ENCODE results near the gene DOCK9. TPM values are rescaled to one million over a fixed set of nuclear protein-coding genes. Genes with fewer than 3 reads are reported as not detected.

DOCK9 gene
- total RNA-seq, 1 experiment from 2014 or later: 30.5 TPM

- Histone ChIP-seq H3K27me3 (ENCODE audit: control insufficient read depth, insufficient read depth, low read length) (no peaks in the 10 kb centered on the region), H3K36me3 (ENCODE audit: control insufficient read depth, insufficient read depth, low read length) (no peaks in the 10 kb centered on the region), H3K4me1 (ENCODE audit: control insufficient read depth, insufficient read depth, low read length) (no peaks in the 10 kb centered on the region), H3K27ac (ENCODE audit: low read length) (no peak overlapping the region), H3K9me3 (ENCODE audit: control insufficient read depth, insufficient read depth, low read depth, low read length) (no peaks in the 10 kb centered on the region), H3K4me3 (ENCODE audit: low read depth in 2 of 2, low read length in 2 of 2) (no peak overlapping the region)
- in situ Hi-C loops (cut with HindIII; ENCODE audit: low pct_unique_long_range_greater_than_20kb, low sequenced_read_pairs) (no loop called here), intact Hi-C loops (cut with micrococcal nuclease; ENCODE audit: unreplicated experiment) (no loop called here)
- no TSS peak for BruUV-seq (replicated peaks)
- TF ChIP-seq POLR2AphosphoS5 (IDR thresholded peaks at IDR 0.05; ENCODE audit: low read depth, low read length) (no peak), SIN3A (IDR thresholded peaks at IDR 0.05; ENCODE audit: borderline replicate concordance, insufficient read depth, low read depth, low read length) (no peak), TCF7L2 (IDR thresholded peaks at IDR 0.05; ENCODE audit: low read depth, low read length) (no peak), REST (IDR thresholded peaks at IDR 0.05; ENCODE audit: insufficient read depth in 1 of 2, low read depth in 2 of 2, low read length in 1 of 2) (no peak), CTCF (IDR thresholded peaks at IDR 0.05) (no peak)
- ChIA-PET CTCF (no interaction called here), POLR2A (no interaction called here)
- no peak for ATAC-seq
- no peak for DNase-seq (ENCODE audit: low read depth, low spot score)
Measured at GRCh38 chr13:98801626-98802418, 176.0 kb downstream of the DOCK9 start.

- ChIA-PET POLR2A (no interaction called here), CTCF (no interaction called here)
- H3K4me1 ChIP-seq (ENCODE audit: control insufficient read depth, insufficient read depth, low read length): no peaks in the 10 kb centered on the region
- no peak overlapping the region for H3K27ac ChIP-seq (ENCODE audit: low read length)
- no peaks in the 10 kb centered on the region for H3K36me3 ChIP-seq (ENCODE audit: control insufficient read depth, insufficient read depth, low read length)
- no peaks in the 10 kb centered on the region for H3K27me3 ChIP-seq (ENCODE audit: control insufficient read depth, insufficient read depth, low read length)
- no peak overlapping the region for H3K4me3 ChIP-seq (ENCODE audit: low read depth in 2 of 2, low read length in 2 of 2)
- in situ Hi-C loops (cut with HindIII; ENCODE audit: low pct_unique_long_range_greater_than_20kb, low sequenced_read_pairs) (no loop called here), intact Hi-C loops (cut with micrococcal nuclease; ENCODE audit: unreplicated experiment) (no loop called here)
- no peak for DNase-seq (ENCODE audit: low read depth, low spot score)
- no peak for ATAC-seq
- TF ChIP-seq CTCF (IDR thresholded peaks at IDR 0.05): no peak
- no peak for TF ChIP-seq SIN3A (IDR thresholded peaks at IDR 0.05; ENCODE audit: borderline replicate concordance, insufficient read depth, low read depth, low read length)
- TF ChIP-seq POLR2AphosphoS5 (IDR thresholded peaks at IDR 0.05; ENCODE audit: low read depth, low read length): no peak
- no peak for TF ChIP-seq REST (IDR thresholded peaks at IDR 0.05; ENCODE audit: insufficient read depth in 1 of 2, low read depth in 2 of 2, low read length in 1 of 2)
- TF ChIP-seq TCF7L2 (IDR thresholded peaks at IDR 0.05; ENCODE audit: low read depth, low read length): no peak
- no TSS peak for BruUV-seq (replicated peaks)
- H3K9me3 ChIP-seq (ENCODE audit: control insufficient read depth, insufficient read depth, low read depth, low read length): no peaks in the 10 kb centered on the region
Measured at GRCh38 chr13:98800078-98800477, 177.8 kb downstream of the DOCK9 start.

Measured in Panc1 (cell line).